IMR-90 (cell line): Measurements from ENCODE around the gene AMFR. TPM values are rescaled to one million over a fixed set of nuclear protein-coding genes. Genes with fewer than 3 reads are reported as not detected.

Experiments
- ATAC-seq: fragments of 200-7000 bp; cut with Tn5 transposase; 2 replicates; pipeline ENCODE4 v1.9.1; 2020; ENCODE audit warnings: low read depth, mild to moderate bottlenecking, moderate library complexity
- BruUV-seq: library from RNA; stranded (reverse); fragments of 400-500 nt; replicated peaks from 2 replicates; lab custom pipeline; 2021; lab: Mats Ljungman, UMichigan
- CTCF ChIA-PET: fragments of 300-600 bp; formaldehyde crosslinking; extraction: SDS; loops from one replicate; lab custom pipeline; 2021; ENCODE audit warnings: antibody characterized with exemption; lab: Yijun Ruan, JAX
- POLR2A ChIA-PET: fragments of 300-600 bp; sonication (Branson Sonifier 250); formaldehyde crosslinking; loops from one replicate; lab custom pipeline; 2022; ENCODE audit warnings: antibody characterized with exemption; ENCODE audit not compliant: unreplicated experiment; lab: Charles Lee
- DNase-seq: peaks from one replicate; pipeline ENCODE4 v3.0.0; 2013
- H2AFZ ChIP-seq: replicated peaks from 2 replicates; pipeline ENCODE3; 2013; ENCODE audit warnings: low read length, mild to moderate bottlenecking; ENCODE audit not compliant: poor library complexity
- H2AK5ac ChIP-seq: 2 replicates; pipeline ENCODE4 v1.6.1; 2013; ENCODE audit warnings: low read depth, low read length, inconsistent platforms
- H2AK9ac ChIP-seq: replicated peaks from 2 replicates; pipeline ENCODE3; 2013; ENCODE audit warnings: mild to moderate bottlenecking, low read depth, low read length, moderate library complexity; ENCODE audit not compliant: poor library complexity
- H2BK120ac ChIP-seq: 2 replicates; pipeline ENCODE4 v1.6.1; 2013; ENCODE audit warnings: low read depth, low read length, inconsistent platforms
- H2BK15ac ChIP-seq: 3 replicates; pipeline ENCODE4 v1.6.1; 2013; ENCODE audit warnings: low read depth, low read length, inconsistent platforms
- H2BK20ac ChIP-seq: 2 replicates; pipeline ENCODE4 v1.6.1; 2013; ENCODE audit warnings: low read depth, mild to moderate bottlenecking, inconsistent platforms, low read length, moderate library complexity
- H2BK5ac ChIP-seq: 2 replicates; pipeline ENCODE4 v1.6.1; 2013; ENCODE audit warnings: mild to moderate bottlenecking, low read depth, low read length, inconsistent platforms; ENCODE audit not compliant: poor library complexity, severe bottlenecking
- H3K14ac ChIP-seq: replicated peaks from 2 replicates; pipeline ENCODE4 v1.6.1; 2013; ENCODE audit warnings: low read depth, low read length, inconsistent platforms
- H3K18ac ChIP-seq: 2 replicates; pipeline ENCODE4 v1.6.1; 2013; ENCODE audit warnings: low read depth, low read length, control low read depth
- H3K23ac ChIP-seq: 2 replicates; pipeline ENCODE4 v1.6.1; 2013; ENCODE audit warnings: low read depth, low read length, inconsistent platforms
- H3K27ac ChIP-seq: 2 replicates; pipeline ENCODE4 v1.5.1; 2013; ENCODE audit warnings: mild to moderate bottlenecking, control low read depth, low read length; ENCODE audit not compliant: insufficient read depth
- H3K27me3 ChIP-seq: 2 replicates; pipeline ENCODE4 v1.6.1; 2013; ENCODE audit warnings: low read length; ENCODE audit not compliant: control insufficient read depth, insufficient read depth
- H3K36me3 ChIP-seq: 2 replicates; pipeline ENCODE4 v1.6.1; 2013; ENCODE audit warnings: low read length, mixed read lengths; ENCODE audit not compliant: control insufficient read depth, insufficient read depth
- H3K4ac ChIP-seq: 2 replicates; pipeline ENCODE4 v1.6.1; 2013; ENCODE audit warnings: low read depth, low read length, inconsistent platforms
- H3K4me1 ChIP-seq: 2 replicates; pipeline ENCODE4 v1.6.1; 2013; ENCODE audit warnings: low read length, mixed read lengths; ENCODE audit not compliant: control insufficient read depth, insufficient read depth
- H3K4me2 ChIP-seq: 2 replicates; pipeline ENCODE4 v1.6.1; 2013; ENCODE audit warnings: low read depth, mild to moderate bottlenecking, control low read depth, low read length, moderate library complexity
- H3K4me3 ChIP-seq: 2 replicates; pipeline ENCODE4 v1.5.1; 2013; ENCODE audit warnings: low read depth, mild to moderate bottlenecking, control low read depth, low read length, moderate library complexity; ENCODE audit not compliant: insufficient read depth
- H3K56ac ChIP-seq: 2 replicates; pipeline ENCODE4 v1.6.1; 2013; ENCODE audit warnings: low read length, inconsistent platforms; ENCODE audit not compliant: insufficient read depth; ENCODE audit errors: extremely low read depth
- H3K79me1 ChIP-seq, 2 experiments: 2 replicates each; pipeline ENCODE4 v1.6.1; 2013; ENCODE audit warnings: low read length in 2 of 2, inconsistent platforms in 1 of 2, low read depth in 1 of 2
- H3K9ac ChIP-seq: 2 replicates; pipeline ENCODE4 v1.6.1; 2013; ENCODE audit warnings: low read depth, low read length, control low read depth
- H3K9me1 ChIP-seq: 2 replicates; pipeline ENCODE4 v1.6.1; 2013; ENCODE audit warnings: low read length, inconsistent platforms; ENCODE audit not compliant: insufficient read depth
- H3K9me3 ChIP-seq: 2 replicates; pipeline ENCODE4 v1.6.1; 2013; ENCODE audit warnings: low read length; ENCODE audit not compliant: control insufficient read depth, insufficient read depth
- H4K20me1 ChIP-seq: 2 replicates; pipeline ENCODE4 v1.6.1; 2013; ENCODE audit warnings: low read length, inconsistent platforms; ENCODE audit not compliant: insufficient read depth
- H4K5ac ChIP-seq: 2 replicates; pipeline ENCODE4 v1.6.1; 2013; ENCODE audit warnings: mild to moderate bottlenecking, low read depth, low read length, control low read depth
- H4K8ac ChIP-seq, 2 experiments: 2 replicates each; pipeline ENCODE4 v1.6.1; 2013; ENCODE audit warnings: low read depth in 2 of 2, low read length in 2 of 2, control low read depth in 1 of 2, inconsistent platforms in 1 of 2
- H4K91ac ChIP-seq: 2 replicates; pipeline ENCODE4 v1.6.1; 2013; ENCODE audit warnings: low read depth, low read length, inconsistent platforms; ENCODE audit not compliant: insufficient read depth
- CTCF ChIP-seq: conservative IDR thresholded peaks from 2 replicates; pipeline ENCODE4 v1.5.1; 2012; ENCODE audit warnings: mild to moderate bottlenecking, low read depth, low read length, improper control_type of control experiment
- ELK1 ChIP-seq: fragments of 150-350 bp; IDR thresholded peaks from 2 replicates; pipeline ENCODE4 v1.6.1; 2016; ENCODE audit warnings: low read depth, mild to moderate bottlenecking, low read length, moderate library complexity, borderline replicate concordance
- MAFK ChIP-seq: IDR thresholded peaks from 2 replicates; pipeline ENCODE4 v1.6.1; 2012; ENCODE audit warnings: low read depth, low read length, improper control_type of control experiment
- MXI1 ChIP-seq: IDR thresholded peaks from 2 replicates; pipeline ENCODE4 v1.6.1; 2012; ENCODE audit warnings: low read depth, mild to moderate bottlenecking, low read length, moderate library complexity, borderline replicate concordance
- NFE2L2 ChIP-seq: fragments of 150-350 bp; IDR thresholded peaks from 2 replicates; pipeline ENCODE4 v1.6.1; 2016; ENCODE audit warnings: low read depth, mild to moderate bottlenecking, low read length
- POLR2A ChIP-seq: IDR thresholded peaks from 2 replicates; pipeline ENCODE4 v1.6.1; 2012; ENCODE audit warnings: mild to moderate bottlenecking, low read depth, low read length
- WGBS, 2 experiments: methylation state at CpG; one replicate each; pipeline versions ENCODE4 v1.1.5 to v1.1.7; 2013; ENCODE audit warnings: missing lambda C conversion rate in 2 of 2; ENCODE audit not compliant: insufficient read length in 1 of 2; ENCODE audit errors: extremely low coverage in 2 of 2; 5-methylcytosine and 5-hydroxymethylcytosine counted together
- dilution Hi-C: fragments of 300-500 bp; cut with HindIII; formaldehyde crosslinking; loops from one replicate; pipeline ENCODE4 v1.14.3; 2018; ENCODE audit warnings: low sequenced_read_pairs; ENCODE audit not compliant: unreplicated experiment
- in situ Hi-C: fragments of 300-500 bp; cut with MboI; formaldehyde crosslinking; loops from 3 replicates; pipeline ENCODE4 v1.14.3; 2019; ENCODE audit warnings: low sequenced_read_pairs, inconsistent platforms, mixed read lengths
- intact Hi-C: fragments of 100-400 bp; cut with micrococcal nuclease; formaldehyde crosslinking; loops from 2 replicates; pipeline ENCODE4 v1.10.0; 2022
- polyA plus RNA-seq, 3 experiments: library from polyadenylated mRNA; depleted of rRNA; stranded (reverse); fragments of >200 nt; gene quantifications; 2 replicates each; pipeline ENCODE4 v1.2.3, GENCODE V29; 2012; ENCODE audit warnings: low replicate concordance in 1 of 3
- total RNA-seq: library from RNA; depleted of rRNA; stranded (reverse); fragments of >200 nt; gene quantifications from 2 replicates; pipeline ENCODE4 v1.2.3, GENCODE V29; 2012

The AMFR gene
- total and polyA plus RNA-seq, 2 of the 4 experiments (the other 2 are of a cell fraction), result 60.7 to 216 TPM

GRCh38 chr16:56349711-56350161 is 75.6 kb downstream of the AMFR start:
- no peak overlapping the region for H3K23ac ChIP-seq
- no peak overlapping the region for H3K27ac ChIP-seq
- H4K5ac ChIP-seq, result no peak overlapping the region
- peak overlapping the region; percentile 39 for H2AK9ac ChIP-seq
- H3K9me3 ChIP-seq, result no peaks in the 10 kb centered on the region
- BruUV-seq, result no TSS peak
- ChIA-PET POLR2A (no interaction called here), CTCF (no interaction called here)
- 87% methylated on average over 10 of the region's 16 CpGs; no CpG with 5 or more reads in 1 of the 2 experiments for WGBS, 2 experiments
- H3K79me1 ChIP-seq, result no peaks in the 10 kb centered on the region
- H3K4ac ChIP-seq, result no peak overlapping the region
- dilution Hi-C loops (no loop called here), intact Hi-C loops (loop anchor here (10.0 kb wide), 1 partner anchor 255 kb away; the partner anchor contains the start of gene MT2A), in situ Hi-C loops (loop anchor here (25.0 kb wide), 1 partner anchor 862 kb away; the partner anchor contains the start of gene MMP2)
- no peak overlapping the region for H2BK20ac ChIP-seq
- no peaks in the 10 kb centered on the region for H4K20me1 ChIP-seq
- no peak overlapping the region for H4K8ac ChIP-seq
- H3K4me3 ChIP-seq, result no peak overlapping the region
- H3K4me1 ChIP-seq, result no peaks in the 10 kb centered on the region
- no peak overlapping the region for H3K18ac ChIP-seq
- H3K9me1 ChIP-seq, result no peaks in the 10 kb centered on the region; the same call in 1 of the 2 replicates
- ATAC-seq (no peak), DNase-seq (no peak)
- H2AFZ ChIP-seq, result no peak overlapping the region
- H2BK120ac ChIP-seq, result no peak overlapping the region
- H2BK5ac ChIP-seq, result no peak overlapping the region
- no peak overlapping the region for H4K91ac ChIP-seq
- no peak overlapping the region for H2BK15ac ChIP-seq
- H3K36me3 ChIP-seq, result no peaks in the 10 kb centered on the region
- H3K4me2 ChIP-seq, result no peak overlapping the region
- no peak overlapping the region for H3K14ac ChIP-seq
- no peak overlapping the region for H3K9ac ChIP-seq
- TF ChIP-seq CTCF (no peak), POLR2A (no peak), MXI1 (no peak), MAFK (no peak), ELK1 (no peak), NFE2L2 (no peak)
- no peak overlapping the region for H3K56ac ChIP-seq
- H2AK5ac ChIP-seq, result no peak overlapping the region
- peaks cover 5% of the 10 kb centered on the region; the same call in 1 of the 2 replicates for H3K27me3 ChIP-seq
